GM10248 (cell line): ENCODE data around the gene RRAS2.

Experiments used
- CTCF ChIA-PET: fragments of 300-600 bp; sonication (Branson Sonifier 250); formaldehyde crosslinking; extraction: SDS; loops from one replicate; lab custom pipeline; 2021; ENCODE audit warnings: antibody characterized with exemption; lab: Yijun Ruan, JAX
- POLR2A ChIA-PET: fragments of 350-650 bp; sonication (Branson Sonifier 250); formaldehyde crosslinking; extraction: SDS; loops from one replicate; lab custom pipeline; 2020; ENCODE audit warnings: antibody characterized with exemption; lab: Yijun Ruan, JAX
- DNase-seq: peaks from one replicate; pipeline ENCODE4 v3.0.0; 2012; ENCODE audit errors: extremely low spot score
- TF ChIP-seq, protein P1 (sequence below): IDR thresholded peaks from 2 replicates; pipeline ENCODE4 v1.5.1; 2012; ENCODE audit warnings: mild to moderate bottlenecking, low read depth; ENCODE audit errors: extremely low read depth, missing control alignments, control extremely low read depth

Gene RRAS2

DNA sequence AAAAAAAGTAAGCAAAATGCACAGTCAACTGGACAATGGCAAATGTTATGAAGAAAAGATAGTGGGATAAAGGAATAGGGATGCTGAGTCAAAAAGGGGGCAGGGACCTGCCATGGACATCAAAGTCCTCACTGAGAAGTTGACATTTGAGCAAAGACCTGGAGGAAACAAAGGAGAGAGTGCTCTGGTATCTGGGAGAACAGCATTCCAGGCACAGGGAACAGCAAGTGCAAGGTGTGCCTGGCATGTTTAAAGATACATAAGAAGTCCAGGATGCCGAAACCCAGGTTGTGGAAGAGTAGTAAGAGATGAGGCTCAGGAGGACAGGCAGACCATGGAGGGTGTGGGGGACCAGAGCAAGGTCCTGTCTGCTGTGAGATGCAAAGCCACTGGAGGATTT lies 123.3 kb downstream of the RRAS2 start:
- CTCF ChIA-PET = no interaction called here

DNA sequence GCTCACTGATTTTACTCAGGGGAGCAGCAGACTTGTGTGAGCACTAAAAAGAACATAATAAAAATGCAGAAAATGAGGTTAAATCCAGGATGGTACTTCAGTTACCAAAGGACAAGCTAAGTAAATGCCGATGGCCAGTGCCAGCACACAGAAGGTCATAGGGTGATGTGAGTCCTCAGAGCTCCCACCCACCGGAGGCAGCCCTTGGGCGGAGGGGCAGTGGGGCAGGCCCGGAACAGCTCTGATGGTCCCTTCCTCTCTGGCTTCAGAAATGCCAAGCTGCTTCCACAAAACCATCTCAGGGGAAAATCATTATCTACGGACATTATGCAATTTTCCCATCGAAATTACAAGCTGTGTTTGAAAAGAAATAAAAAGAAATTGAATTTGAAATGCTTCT lies 124.5 kb downstream of the RRAS2 start:
- ChIA-PET POLR2A (no interaction called here), CTCF (no interaction called here)
- no peak for DNase-seq
- TF ChIP-seq, protein P1, sequence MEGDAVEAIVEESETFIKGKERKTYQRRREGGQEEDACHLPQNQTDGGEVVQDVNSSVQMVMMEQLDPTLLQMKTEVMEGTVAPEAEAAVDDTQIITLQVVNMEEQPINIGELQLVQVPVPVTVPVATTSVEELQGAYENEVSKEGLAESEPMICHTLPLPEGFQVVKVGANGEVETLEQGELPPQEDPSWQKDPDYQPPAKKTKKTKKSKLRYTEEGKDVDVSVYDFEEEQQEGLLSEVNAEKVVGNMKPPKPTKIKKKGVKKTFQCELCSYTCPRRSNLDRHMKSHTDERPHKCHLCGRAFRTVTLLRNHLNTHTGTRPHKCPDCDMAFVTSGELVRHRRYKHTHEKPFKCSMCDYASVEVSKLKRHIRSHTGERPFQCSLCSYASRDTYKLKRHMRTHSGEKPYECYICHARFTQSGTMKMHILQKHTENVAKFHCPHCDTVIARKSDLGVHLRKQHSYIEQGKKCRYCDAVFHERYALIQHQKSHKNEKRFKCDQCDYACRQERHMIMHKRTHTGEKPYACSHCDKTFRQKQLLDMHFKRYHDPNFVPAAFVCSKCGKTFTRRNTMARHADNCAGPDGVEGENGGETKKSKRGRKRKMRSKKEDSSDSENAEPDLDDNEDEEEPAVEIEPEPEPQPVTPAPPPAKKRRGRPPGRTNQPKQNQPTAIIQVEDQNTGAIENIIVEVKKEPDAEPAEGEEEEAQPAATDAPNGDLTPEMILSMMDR = no peak

More for the DNA sequence above, 123.3 kb downstream of the RRAS2 start:
- POLR2A ChIA-PET = no interaction called here
- TF ChIP-seq, protein P1 = no peak
- no peak for DNase-seq

DNA sequence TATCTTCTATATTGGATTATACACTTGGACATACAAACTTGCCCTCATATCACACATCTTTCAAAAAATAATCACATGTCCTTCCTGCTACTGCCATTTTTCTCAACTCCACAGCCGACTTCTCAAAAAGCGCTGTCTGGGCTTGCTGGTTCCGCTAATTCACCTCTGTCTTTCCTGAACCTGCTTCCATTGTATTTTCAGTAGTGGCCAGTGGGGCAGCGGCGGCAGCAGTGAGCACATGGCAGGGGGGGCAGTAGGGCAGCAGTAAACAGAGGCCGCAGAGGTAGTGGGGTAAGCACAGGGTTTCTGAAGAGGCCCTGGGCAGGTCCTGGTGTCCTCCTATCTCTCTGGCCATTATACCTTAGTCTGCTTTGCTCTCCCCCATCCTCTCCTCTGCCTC lies 126.3 kb downstream of the RRAS2 start:
- no peak for DNase-seq
- TF ChIP-seq, protein P1 = no peak
- POLR2A ChIA-PET = no interaction called here
- CTCF ChIA-PET = interaction anchor here (1.4 kb wide), 1 partner anchor 8 kb away, joined by 3 read pairs; no protein-coding TSS in a partner anchor

DNA sequence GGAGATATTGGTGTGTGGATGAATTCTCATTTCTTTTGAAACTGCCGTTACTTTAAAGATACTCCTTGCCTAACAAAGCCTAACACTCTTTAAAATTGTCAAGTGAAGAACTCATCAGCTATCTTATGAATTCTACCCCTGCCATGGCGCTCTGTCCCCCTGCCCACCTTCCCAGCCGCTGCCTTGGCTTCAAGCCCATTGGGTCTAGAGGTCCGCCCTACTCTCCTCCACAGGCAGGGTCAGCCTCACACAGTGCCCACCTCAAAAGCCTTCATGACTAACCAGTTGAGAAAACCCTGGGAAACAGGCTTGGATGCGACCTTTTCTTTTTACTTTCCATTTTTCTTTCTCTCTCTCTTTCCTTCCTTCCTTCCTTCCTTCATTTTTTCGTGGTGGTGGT lies 128.6 kb downstream of the RRAS2 start:
- no peak for DNase-seq
- CTCF ChIA-PET = interaction anchor here (0.9 kb wide), 1 partner anchor 32 kb away, joined by 3 read pairs; no protein-coding TSS in a partner anchor
- POLR2A ChIA-PET = interaction anchor here (0.7 kb wide), 1 partner anchor 187 kb away, joined by 4 read pairs; no protein-coding TSS in a partner anchor
- TF ChIP-seq, protein P1 = no peak

DNA sequence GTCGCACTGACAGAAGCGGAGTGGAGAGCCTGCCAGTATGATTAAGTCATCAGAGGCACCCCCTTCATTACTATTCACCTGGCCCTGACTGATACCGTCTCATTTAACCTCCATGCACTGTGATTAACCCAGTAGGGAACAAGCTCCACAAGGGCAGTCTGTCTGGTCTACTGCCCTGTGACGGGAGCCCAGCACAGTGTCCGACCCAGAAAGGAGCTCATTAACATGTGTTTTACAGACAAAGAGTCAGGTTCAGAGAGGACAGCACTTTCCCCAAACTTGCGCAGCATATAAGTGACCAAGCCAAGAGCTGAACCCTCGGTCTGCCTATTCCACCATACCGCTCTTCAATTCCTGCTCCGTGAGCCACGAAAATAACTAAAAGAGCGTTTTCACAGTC lies 129.5 kb downstream of the RRAS2 start:
- ChIA-PET CTCF (no interaction called here), POLR2A (no interaction called here)
- TF ChIP-seq, protein P1 = no peak
- no peak for DNase-seq

DNA sequence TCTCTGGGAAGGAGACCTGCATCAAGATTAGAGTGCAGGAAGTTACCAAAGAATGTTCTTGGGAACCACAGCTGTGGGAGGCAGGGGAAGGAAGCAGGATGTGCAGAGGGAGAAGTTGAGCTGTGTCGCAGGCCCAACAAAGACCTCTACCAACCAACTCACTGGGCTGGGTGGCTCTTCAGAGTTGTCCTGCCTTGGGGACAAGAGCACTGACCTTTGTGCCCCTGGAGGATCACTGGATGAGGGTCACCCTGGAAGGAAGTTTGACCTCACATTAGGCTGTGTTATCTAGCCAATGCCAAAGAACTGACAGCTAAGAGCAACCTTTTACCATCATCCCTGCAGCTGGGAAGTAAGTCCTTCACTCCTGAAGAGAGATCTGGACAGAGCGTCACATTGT lies 130.6 kb downstream of the RRAS2 start:
- TF ChIP-seq, protein P1 = no peak
- DNase-seq = no peak
- ChIA-PET POLR2A (no interaction called here), CTCF (interaction anchor here (1.1 to 3.8 kb wide), 2 partner anchors 11 to 32 kb away, joined by 3 to 11 read pairs; no protein-coding TSS in a partner anchor)
